Keratinocyte (primary cell): ENCODE results near the gene PHF14. TPM values are rescaled to one million over a fixed set of nuclear protein-coding genes. Genes with fewer than 3 reads are reported as not detected.

Experiments
- DNase-seq: peaks from one replicate; pipeline ENCODE4 v3.0.0-alpha.2; 2011; ENCODE audit warnings: low read depth, missing footprints, low spot score
- FAIRE-seq: peaks from 2 replicates; lab custom pipeline; 2011; peaks lifted over from hg19 to GRCh38; lab: Jason Lieb, UNC
- H2AFZ ChIP-seq: 2 replicates; pipeline ENCODE4 v1.6.0; 2012; ENCODE audit warnings: low read length, control low read depth, inconsistent platforms; ENCODE audit not compliant: control insufficient read depth
- H3K27ac ChIP-seq: 2 replicates; pipeline ENCODE4 v1.5.1; 2011; ENCODE audit warnings: low read length; ENCODE audit not compliant: control insufficient read depth, insufficient read depth
- H3K27me3 ChIP-seq: 3 replicates; pipeline ENCODE4 v1.6.0; 2011; ENCODE audit warnings: low read length; ENCODE audit not compliant: control insufficient read depth, insufficient read depth; ENCODE audit errors: extremely low read depth
- H3K36me3 ChIP-seq, 2 experiments: 2 replicates in 1 of 2; 3 replicates in 1 of 2; pipeline ENCODE4 v1.5.1; 2011; ENCODE audit warnings: low read length in 2 of 2, mild to moderate bottlenecking in 1 of 2; ENCODE audit not compliant: control insufficient read depth in 2 of 2, insufficient read depth in 2 of 2; ENCODE audit errors: extremely low read depth in 1 of 2
- H3K4me1 ChIP-seq: 3 replicates; pipeline ENCODE4 v1.5.1; 2011; ENCODE audit warnings: low read length; ENCODE audit not compliant: control insufficient read depth, insufficient read depth; ENCODE audit errors: extremely low read depth
- H3K4me2 ChIP-seq: 3 replicates; pipeline ENCODE4 v1.6.0; 2011; ENCODE audit warnings: low read depth, low read length; ENCODE audit not compliant: control insufficient read depth, insufficient read depth; ENCODE audit errors: extremely low read depth
- H3K4me3 ChIP-seq, 3 experiments: fragments of 200-600 bp in 1 of 3; sonication (generic) in 1 of 3; 2 replicates in 2 of 3; 3 replicates in 1 of 3; pipeline ENCODE4 v1.5.1; 2011 to 2016; ENCODE audit warnings: low read length in 3 of 3, mild to moderate bottlenecking in 3 of 3, control low read depth in 2 of 3, inconsistent platforms in 1 of 3, low read depth in 1 of 3, mixed read lengths in 1 of 3, mixed run types in 1 of 3, moderate library complexity in 1 of 3; ENCODE audit not compliant: control insufficient read depth in 2 of 3, insufficient read depth in 2 of 3; ENCODE audit errors: extremely low read depth in 1 of 3
- H3K79me2 ChIP-seq: 2 replicates; pipeline ENCODE4 v1.6.0; 2012; ENCODE audit warnings: low read length; ENCODE audit not compliant: control insufficient read depth, insufficient read depth
- H3K9ac ChIP-seq: 3 replicates; pipeline ENCODE4 v1.6.0; 2011; ENCODE audit warnings: low read length; ENCODE audit not compliant: control insufficient read depth, insufficient read depth; ENCODE audit errors: extremely low read depth
- H3K9me1 ChIP-seq: 3 replicates; pipeline ENCODE4 v1.6.0; 2011; ENCODE audit warnings: low read length; ENCODE audit not compliant: control insufficient read depth, insufficient read depth; ENCODE audit errors: extremely low read depth
- H3K9me3 ChIP-seq: 2 replicates; pipeline ENCODE4 v1.5.1; 2012; ENCODE audit warnings: low read depth, low read length; ENCODE audit not compliant: control insufficient read depth
- H4K20me1 ChIP-seq: 3 replicates; pipeline ENCODE4 v1.6.0; 2011; ENCODE audit warnings: low read length; ENCODE audit not compliant: control insufficient read depth, insufficient read depth; ENCODE audit errors: extremely low read depth
- EZH2 ChIP-seq: IDR thresholded peaks from one replicate; pipeline ENCODE4 v1.6.1; 2012; ENCODE audit warnings: inconsistent platforms, mild to moderate bottlenecking, low read length, moderate library complexity
- dilution Hi-C: fragments of 300-500 bp; cut with MboI; formaldehyde crosslinking; loops from one replicate; pipeline ENCODE4 v1.7.0; 2020; ENCODE audit warnings: low sequenced_read_pairs; ENCODE audit not compliant: extremely low pct_ligation_motif_present
- polyA plus RNA-seq, 5 experiments: library from polyadenylated mRNA; depleted of rRNA in 3 of 5; stranded (reverse) in 3 of 5; stranded (forward) in 1 of 5; unstranded in 1 of 5; fragments of >200 nt; gene quantifications; 1 replicate in 1 of 5; 2 replicates in 3 of 5; 3 replicates in 1 of 5; pipeline versions ENCODE4 v1.2.1 to v1.2.3, GENCODE V29; 2011 to 2012; ENCODE audit warnings: missing spikeins in 2 of 5, low read depth in 1 of 5, low replicate concordance in 1 of 5
- TF ChIP-seq, protein P1 (sequence below), 3 experiments: IDR thresholded peaks in 1 of 3; conservative IDR thresholded peaks in 1 of 3; optimal IDR thresholded peaks in 1 of 3; 2 replicates in 2 of 3; 3 replicates in 1 of 3; pipeline versions ENCODE3 to v1.5.1; 2011; ENCODE audit warnings: low read length in 3 of 3, mild to moderate bottlenecking in 3 of 3, moderate library complexity in 2 of 3, control low read depth in 1 of 3, inconsistent platforms in 1 of 3; ENCODE audit not compliant: insufficient read depth in 2 of 3; ENCODE audit errors: extremely low read depth in 1 of 3

PHF14 gene
- polyA plus RNA-seq, 1 donor (not counting 4 experiments of a cell fraction or from before 2014, with no cell fraction given) = 16.9 TPM

DNA sequence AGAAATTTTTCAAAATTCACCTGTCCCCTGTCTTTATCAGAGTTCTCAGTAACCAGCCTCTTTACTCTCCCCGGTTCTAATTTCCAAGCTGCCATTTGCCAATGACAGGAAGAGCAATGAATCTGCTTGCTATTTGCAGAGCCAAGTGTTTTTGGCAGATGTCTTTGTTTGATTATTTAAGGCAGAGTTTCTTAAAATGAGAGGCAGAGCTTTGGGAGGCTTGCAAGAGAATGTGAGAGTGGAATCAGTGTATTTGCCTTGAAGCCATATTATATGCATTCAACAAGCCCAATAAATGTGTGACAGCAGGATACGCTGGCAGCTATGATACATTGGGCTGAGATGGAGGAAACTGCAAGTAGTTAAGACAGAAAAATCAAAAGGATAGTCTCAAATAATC, 196.5 kb downstream of the PHF14 start:
- Histone ChIP-seq H3K4me3 (no peak overlapping the region), H2AFZ (no peak overlapping the region), H3K4me2 (no peak overlapping the region), H3K9ac (no peak overlapping the region), H3K27me3 (no peaks in the 10 kb centered on the region), H3K9me1 (no peaks in the 10 kb centered on the region), H3K79me2 (no peaks in the 10 kb centered on the region), H3K4me1 (no peaks in the 10 kb centered on the region), H3K36me3 (no peaks in the 10 kb centered on the region), H4K20me1 (no peaks in the 10 kb centered on the region), H3K27ac (no peak overlapping the region), H3K9me3 (no peaks in the 10 kb centered on the region)
- TF ChIP-seq EZH2 = no peak
- TF ChIP-seq, protein P1, sequence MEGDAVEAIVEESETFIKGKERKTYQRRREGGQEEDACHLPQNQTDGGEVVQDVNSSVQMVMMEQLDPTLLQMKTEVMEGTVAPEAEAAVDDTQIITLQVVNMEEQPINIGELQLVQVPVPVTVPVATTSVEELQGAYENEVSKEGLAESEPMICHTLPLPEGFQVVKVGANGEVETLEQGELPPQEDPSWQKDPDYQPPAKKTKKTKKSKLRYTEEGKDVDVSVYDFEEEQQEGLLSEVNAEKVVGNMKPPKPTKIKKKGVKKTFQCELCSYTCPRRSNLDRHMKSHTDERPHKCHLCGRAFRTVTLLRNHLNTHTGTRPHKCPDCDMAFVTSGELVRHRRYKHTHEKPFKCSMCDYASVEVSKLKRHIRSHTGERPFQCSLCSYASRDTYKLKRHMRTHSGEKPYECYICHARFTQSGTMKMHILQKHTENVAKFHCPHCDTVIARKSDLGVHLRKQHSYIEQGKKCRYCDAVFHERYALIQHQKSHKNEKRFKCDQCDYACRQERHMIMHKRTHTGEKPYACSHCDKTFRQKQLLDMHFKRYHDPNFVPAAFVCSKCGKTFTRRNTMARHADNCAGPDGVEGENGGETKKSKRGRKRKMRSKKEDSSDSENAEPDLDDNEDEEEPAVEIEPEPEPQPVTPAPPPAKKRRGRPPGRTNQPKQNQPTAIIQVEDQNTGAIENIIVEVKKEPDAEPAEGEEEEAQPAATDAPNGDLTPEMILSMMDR (optimal IDR thresholded peaks at IDR 0.05 in 1 of 3, IDR thresholded peaks at IDR 0.05 in 1 of 3, conservative IDR thresholded peaks at IDR 0.05 in 1 of 3; ENCODE audit: extremely low read depth in 1 of 3, insufficient read depth in 2 of 3, low read length in 3 of 3) = no peak
- FAIRE-seq = no peak
- no peak for DNase-seq
- dilution Hi-C loops = no loop called here

DNA sequence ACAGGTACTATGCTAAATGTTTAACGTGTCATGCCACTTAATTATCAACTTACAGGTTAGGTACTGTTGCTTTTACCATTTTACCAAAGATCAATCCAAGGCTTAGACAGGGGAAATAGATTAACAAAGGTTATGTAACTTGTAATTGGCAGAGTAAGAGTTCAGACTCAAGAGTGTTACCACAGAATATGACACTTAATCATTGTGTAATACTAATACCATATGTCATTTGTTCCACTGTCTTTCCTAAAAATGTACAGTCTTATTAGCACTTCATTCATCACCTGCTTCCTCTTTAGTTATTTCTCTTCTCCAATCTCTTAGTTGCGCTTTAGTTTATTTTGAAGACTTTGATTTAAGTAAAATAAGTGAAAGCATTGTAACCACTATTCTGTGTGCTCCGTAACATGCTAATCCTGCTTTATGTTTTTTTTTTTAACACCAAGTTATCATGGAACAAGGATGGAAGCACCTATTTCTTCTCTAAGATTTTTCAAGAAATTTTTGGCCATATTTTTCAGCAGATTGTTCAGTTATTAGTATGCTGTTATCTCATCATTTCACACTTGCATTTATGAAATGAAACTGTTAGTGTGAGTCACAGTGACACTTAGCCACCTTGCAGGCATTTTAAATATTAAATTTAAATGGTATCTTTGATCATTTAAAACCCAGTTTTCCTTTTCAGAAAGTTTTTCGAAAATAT, 197.3 kb downstream of the PHF14 start:
- dilution Hi-C loops = no loop called here

More for the DNA sequence above, 197.3 kb downstream of the PHF14 start:
- Histone ChIP-seq H3K27ac (no peak overlapping the region), H3K9me3 (no peaks in the 10 kb centered on the region), H3K4me2 (no peak overlapping the region), H3K4me1 (no peaks in the 10 kb centered on the region), H3K27me3 (no peaks in the 10 kb centered on the region), H4K20me1 (no peaks in the 10 kb centered on the region), H3K9me1 (no peaks in the 10 kb centered on the region), H2AFZ (no peak overlapping the region), H3K9ac (no peak overlapping the region), H3K36me3 (no peaks in the 10 kb centered on the region), H3K79me2 (no peaks in the 10 kb centered on the region), H3K4me3 (no peak overlapping the region)
- FAIRE-seq (no peak), DNase-seq (no peak)
- TF ChIP-seq, protein P1 (optimal IDR thresholded peaks at IDR 0.05 in 1 of 3, IDR thresholded peaks at IDR 0.05 in 1 of 3, conservative IDR thresholded peaks at IDR 0.05 in 1 of 3; ENCODE audit: extremely low read depth in 1 of 3, insufficient read depth in 2 of 3, low read length in 3 of 3) = no peak
- no peak for TF ChIP-seq EZH2
